GM11168 (cell line): Measurements from ENCODE around the gene PPP2R3B.
"Not testable (repeated sequence)": the region's sequence is repeated elsewhere in the genome, so short reads cannot be mapped to it uniquely, and the experiment has no call there.

Experiments
- in situ Hi-C: fragments of 300-500 bp; cut with MboI; formaldehyde crosslinking; loops from one replicate; pipeline ENCODE4 v1.12.0; 2022; ENCODE audit warnings: low sequenced_read_pairs; ENCODE audit not compliant: unreplicated experiment

PPP2R3B gene

GRCh38 chrX:340641-341423 is 45.9 kb downstream of the PPP2R3B start:
- in situ Hi-C loops: no loop called here

GRCh38 chrX:340121-340520 is 46.6 kb downstream of the PPP2R3B start:
- in situ Hi-C loops: no loop called here

- in situ Hi-C loops: no loop called here
Observed at GRCh38 chrX:338836-339400, 47.8 kb downstream of the PPP2R3B start.

- in situ Hi-C loops: no loop called here
Observed at GRCh38 chrX:338281-338835, 48.3 kb downstream of the PPP2R3B start.

GRCh38 chrX:337331-337831 is 49.3 kb downstream of the PPP2R3B start:
- in situ Hi-C loops: no loop called here

- in situ Hi-C loops: no loop called here
Observed at GRCh38 chrX:336227-336626, 50.5 kb downstream of the PPP2R3B start.

- in situ Hi-C loops: no loop called here
Observed at GRCh38 chrX:335758-336155, 51.0 kb downstream of the PPP2R3B start.

GRCh38 chrX:334971-335757 is 51.5 kb downstream of the PPP2R3B start:
- in situ Hi-C loops: no loop called here

- in situ Hi-C loops: no loop called here
Observed at GRCh38 chrX:334331-334891, 52.3 kb downstream of the PPP2R3B start.

GRCh38 chrX:333611-334311 is 52.9 kb downstream of the PPP2R3B start:
- in situ Hi-C loops: no loop called here

- in situ Hi-C loops: no loop called here
Observed at GRCh38 chrX:332916-333610, 53.6 kb downstream of the PPP2R3B start.

GRCh38 chrX:332496-332860 is 54.2 kb downstream of the PPP2R3B start:
- in situ Hi-C loops: no loop called here

- in situ Hi-C loops: no loop called here
Observed at GRCh38 chrX:331825-332495, 54.7 kb downstream of the PPP2R3B start.

- in situ Hi-C loops: no loop called here
Observed at GRCh38 chrX:331151-331824, 55.4 kb downstream of the PPP2R3B start.

GRCh38 chrX:330726-331150 is 56.0 kb downstream of the PPP2R3B start:
- in situ Hi-C loops: no loop called here

GRCh38 chrX:330141-330725 is 56.5 kb downstream of the PPP2R3B start:
- in situ Hi-C loops: not testable (repeated sequence)

GRCh38 chrX:329291-329910 is 57.3 kb downstream of the PPP2R3B start:
- in situ Hi-C loops: no loop called here
